HT1080 (cell line): ENCODE measurements around the gene SYNGR2. TPM values are rescaled to one million over a fixed set of nuclear protein-coding genes. Genes with fewer than 3 reads are reported as not detected.

Experiments
- DNase-seq: peaks from one replicate; pipeline ENCODE4 v3.0.0-alpha.2; 2015; ENCODE audit warnings: low read depth
- total RNA-seq: library from RNA; depleted of rRNA; stranded (reverse); fragments of >200 nt; shearing (Covaris generic); gene quantifications from 2 replicates; pipeline ENCODE4 v1.2.3, GENCODE V29; 2014

Gene SYNGR2
- total RNA-seq, 1 experiment from 2014 or later = 62.1 TPM

GRCh38 chr17:78142119-78142861 is 26.1 kb upstream of the SYNGR2 start:
- DNase-seq = peak; percentile 94

GRCh38 chr17:78143214-78144146 is 24.9 kb upstream of the SYNGR2 start:
- DNase-seq = no peak

GRCh38 chr17:78144147-78144719 is 24.1 kb upstream of the SYNGR2 start:
- DNase-seq = peak; percentile 72

- no peak for DNase-seq
Observed at GRCh38 chr17:78144736-78145641, 23.4 kb upstream of the SYNGR2 start.

GRCh38 chr17:78146471-78146869 is 21.9 kb upstream of the SYNGR2 start:
- DNase-seq = no peak

- no peak for DNase-seq
Observed at GRCh38 chr17:78146881-78147280, 21.5 kb upstream of the SYNGR2 start.

GRCh38 chr17:78147315-78147998 is 20.9 kb upstream of the SYNGR2 start:
- DNase-seq = no peak

GRCh38 chr17:78148286-78149016 is 19.9 kb upstream of the SYNGR2 start:
- DNase-seq = no peak

GRCh38 chr17:78151514-78152008 is 16.8 kb upstream of the SYNGR2 start:
- DNase-seq = no peak

- no peak for DNase-seq
Observed at GRCh38 chr17:78154903-78155811, 13.2 kb upstream of the SYNGR2 start.

- DNase-seq = no peak
Observed at GRCh38 chr17:78159575-78160158, 8.7 kb upstream of the SYNGR2 start.

- no peak for DNase-seq
Observed at GRCh38 chr17:78163881-78164747, 4.3 kb upstream of the SYNGR2 start.

- no peak for DNase-seq
Observed at GRCh38 chr17:78164748-78165607, 3.4 kb upstream of the SYNGR2 start.

- no peak for DNase-seq
Observed at GRCh38 chr17:78166416-78166815, 2.0 kb upstream of the SYNGR2 start.

GRCh38 chr17:78168903-78169793 is 767 bp downstream of the SYNGR2 start:
- DNase-seq = peak; percentile 54
